GM18858 (cell line): ENCODE results near the gene APEX1.
"Not testable (repeated sequence)": the region's sequence is repeated elsewhere in the genome, so short reads cannot be mapped to it uniquely, and the experiment has no call there.

Source experiments
- ATAC-seq: cut with Tn5 transposase; IDR thresholded peaks from one replicate; pipeline ENCODE4 v1.9.1; 2021; ENCODE audit not compliant: unreplicated experiment

The APEX1 gene

GRCh38 chr14:20435582-20436362, 19.3 kb upstream of the APEX1 start, which contains the start of gene KLHL33:
Gene KLHL33 (minus strand): TSS chr14:20436166. CDS start chr14:20435811, 355 bp downstream.
- ATAC-seq, result no peak

DNA sequence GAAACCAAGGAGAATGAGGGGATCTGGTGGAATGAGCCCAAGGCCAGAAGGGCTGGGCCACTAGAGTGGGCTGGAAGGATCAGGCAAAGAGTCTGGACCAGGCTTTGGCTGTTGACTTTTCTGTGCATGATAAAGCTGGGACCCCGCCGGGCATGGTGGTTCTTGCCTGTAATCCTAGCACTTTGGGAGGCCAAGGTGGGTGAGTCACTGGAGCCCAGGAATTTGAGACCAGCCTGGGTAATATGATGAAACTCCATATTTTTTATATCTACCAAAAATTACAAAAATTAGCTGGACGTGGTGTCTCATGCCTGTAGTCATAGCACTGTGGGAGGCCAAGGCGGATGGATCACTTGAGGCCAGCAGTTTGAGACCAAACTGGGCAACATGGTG, 18.7 kb upstream of the APEX1 start:
- ATAC-seq, result no peak

DNA sequence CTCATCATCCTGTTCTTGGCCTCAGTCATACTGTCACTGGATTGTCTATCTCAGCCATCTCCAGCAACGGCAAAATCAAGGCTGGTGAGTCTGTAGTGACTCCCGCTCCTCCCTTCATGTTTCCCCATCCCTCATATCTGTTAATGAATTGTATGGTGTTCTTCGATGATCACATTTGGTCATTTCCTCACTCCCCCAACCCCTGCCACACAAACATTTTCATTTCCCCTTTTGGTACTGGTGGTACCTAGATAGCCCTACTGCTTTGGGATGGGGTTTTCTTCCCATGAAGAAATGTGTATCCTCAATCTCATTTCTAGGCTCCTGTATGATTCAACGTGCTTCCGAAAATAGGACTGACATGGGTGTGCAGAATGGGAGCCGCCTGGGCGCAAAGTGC, 16.4 kb upstream of the APEX1 start:
- ATAC-seq, result no peak

GRCh38 chr14:20440465-20440864, 14.6 kb upstream of the APEX1 start:
- no peak for ATAC-seq

- peak; percentile 86 for ATAC-seq
Measured at GRCh38 chr14:20440882-20441281, 14.1 kb upstream of the APEX1 start.

GRCh38 chr14:20441461-20441860, 13.6 kb upstream of the APEX1 start:
- ATAC-seq, result no peak

DNA sequence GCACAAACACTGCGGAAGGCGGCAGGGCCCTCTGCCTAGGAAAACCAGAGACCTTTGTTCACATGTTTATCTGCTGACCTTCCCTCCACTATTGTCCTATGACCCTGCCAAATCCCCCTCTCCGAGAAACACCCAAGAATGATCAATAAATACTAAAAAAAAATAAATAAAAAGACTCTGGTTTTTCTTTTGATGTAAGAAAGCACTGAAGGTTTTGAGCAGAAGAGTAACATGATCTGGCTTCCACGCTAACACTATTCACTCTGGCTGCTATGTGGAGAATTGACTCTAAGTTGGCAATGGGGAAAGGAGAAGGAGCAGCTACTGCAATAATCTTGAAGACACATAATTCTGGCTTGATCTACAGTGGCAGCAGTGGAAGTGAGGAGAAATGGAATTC, 11.4 kb upstream of the APEX1 start:
- not testable (repeated sequence) for ATAC-seq

DNA sequence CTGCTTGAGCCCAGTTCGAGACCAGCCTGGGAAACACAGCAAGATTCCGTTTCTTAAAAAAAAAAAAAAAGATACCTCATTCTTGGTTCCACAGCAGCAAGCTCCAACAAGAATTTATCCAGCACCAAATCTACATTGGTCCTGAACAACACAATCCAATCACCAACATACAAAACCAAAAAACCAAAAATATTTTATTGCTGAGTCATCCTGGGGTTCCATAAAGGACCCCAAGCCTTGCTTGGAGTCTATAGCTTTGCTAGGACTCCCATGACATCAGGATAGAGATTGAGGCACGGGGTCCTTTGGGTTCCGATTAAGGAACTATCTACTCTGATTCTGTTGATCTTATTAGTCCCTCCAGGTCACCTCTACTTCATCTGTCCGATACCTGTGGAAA, 8.1 kb upstream of the APEX1 start:
- ATAC-seq, result no peak

DNA sequence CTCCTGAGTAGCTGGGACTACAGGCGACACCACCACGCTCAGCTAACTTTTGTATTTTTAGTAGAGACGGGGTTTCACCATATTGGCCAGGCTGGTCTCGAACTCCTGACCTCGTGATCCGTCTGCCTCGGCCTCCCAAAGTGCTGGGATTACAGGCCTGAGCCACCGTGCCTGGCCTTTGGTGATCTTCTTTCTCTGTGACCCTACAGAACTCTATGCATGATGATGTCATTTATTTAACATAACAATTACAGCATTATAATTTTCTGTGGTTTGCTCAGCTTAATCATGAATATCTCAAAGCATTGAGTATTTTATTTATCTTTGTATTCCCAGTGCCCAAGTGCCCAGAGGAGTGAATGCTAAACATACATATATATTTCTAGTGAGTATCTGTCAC, 2.2 kb upstream of the APEX1 start:
- not testable (repeated sequence) for ATAC-seq

- ATAC-seq, result peak; percentile 26
Measured at GRCh38 chr14:20455355-20456300, 602 bp downstream of the APEX1 start.

GRCh38 chr14:20456971-20457370, 1.9 kb downstream of the APEX1 start:
- no peak for ATAC-seq

DNA sequence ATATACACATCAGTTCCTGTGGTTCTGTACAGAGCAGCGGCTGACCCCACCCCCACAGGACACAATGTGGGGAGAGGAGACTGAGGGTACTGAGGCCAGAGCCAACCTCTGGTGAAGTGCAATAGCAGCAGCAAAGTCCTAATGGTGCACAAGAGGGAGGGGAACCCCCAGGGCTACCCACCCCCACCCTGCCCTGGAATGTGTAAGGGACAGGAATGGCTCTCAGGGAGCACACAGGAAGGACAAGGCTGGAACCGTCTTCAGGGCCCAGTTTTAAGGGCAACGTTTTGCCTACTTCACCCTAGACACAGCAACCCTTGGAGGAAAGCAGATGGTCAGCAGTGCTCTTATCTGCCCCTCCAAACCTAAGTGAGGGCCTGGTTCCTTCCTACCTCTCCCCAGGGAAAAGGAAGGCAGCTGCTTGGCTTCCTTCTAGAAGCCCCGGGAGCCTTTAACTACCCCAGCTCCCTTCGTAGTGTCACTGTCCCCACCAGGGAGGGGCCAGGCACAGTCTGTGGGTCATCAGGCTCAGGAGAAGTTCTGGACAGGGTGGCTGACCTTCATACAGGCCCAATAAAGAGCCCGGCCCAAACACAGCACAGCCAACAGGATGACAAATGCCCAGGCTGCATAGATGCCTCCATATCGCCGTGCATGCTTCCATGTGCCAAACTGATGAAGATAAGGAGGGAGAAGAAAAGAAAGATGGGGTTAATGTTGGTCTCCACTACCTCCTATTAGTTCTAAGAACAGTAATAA, 3.2 kb downstream of the APEX1 start:
- no peak for ATAC-seq

DNA sequence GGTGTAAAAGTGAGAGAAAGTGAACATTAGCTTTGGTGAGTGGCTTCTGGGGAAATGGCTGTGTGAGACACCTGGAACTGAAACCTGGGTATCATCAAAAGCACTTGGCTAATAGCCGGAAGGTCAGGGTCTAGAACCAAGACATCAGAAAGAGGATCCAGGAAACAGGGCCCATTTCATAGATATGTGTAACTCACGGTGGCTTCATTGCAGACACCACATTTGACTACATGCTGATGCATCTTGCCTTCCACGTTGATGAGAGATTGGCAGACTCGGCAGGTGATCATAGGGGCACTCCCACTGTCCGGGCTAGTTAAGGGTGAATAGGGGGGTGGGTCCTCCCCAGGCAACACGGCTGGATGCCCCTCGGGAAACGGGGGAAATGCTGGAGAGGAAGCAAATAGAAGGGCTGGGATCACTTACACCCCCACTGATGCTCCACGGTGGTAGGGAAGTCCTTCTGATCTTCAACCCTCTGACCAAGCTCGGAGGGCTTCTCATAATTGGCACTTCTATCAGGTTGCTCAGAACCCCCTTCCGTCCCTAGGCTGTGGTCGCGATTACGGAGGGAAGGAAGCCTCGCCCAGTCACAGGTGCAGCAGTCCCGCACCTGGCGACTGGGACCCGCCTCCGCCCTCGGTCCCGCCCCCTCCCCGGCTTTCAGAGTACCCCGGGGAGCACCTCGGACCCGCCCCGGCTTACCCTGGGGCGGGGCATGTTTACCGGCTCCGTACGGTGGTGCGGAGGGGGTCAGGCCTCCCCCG, 5.6 kb downstream of the APEX1 start:
- no peak for ATAC-seq

DNA sequence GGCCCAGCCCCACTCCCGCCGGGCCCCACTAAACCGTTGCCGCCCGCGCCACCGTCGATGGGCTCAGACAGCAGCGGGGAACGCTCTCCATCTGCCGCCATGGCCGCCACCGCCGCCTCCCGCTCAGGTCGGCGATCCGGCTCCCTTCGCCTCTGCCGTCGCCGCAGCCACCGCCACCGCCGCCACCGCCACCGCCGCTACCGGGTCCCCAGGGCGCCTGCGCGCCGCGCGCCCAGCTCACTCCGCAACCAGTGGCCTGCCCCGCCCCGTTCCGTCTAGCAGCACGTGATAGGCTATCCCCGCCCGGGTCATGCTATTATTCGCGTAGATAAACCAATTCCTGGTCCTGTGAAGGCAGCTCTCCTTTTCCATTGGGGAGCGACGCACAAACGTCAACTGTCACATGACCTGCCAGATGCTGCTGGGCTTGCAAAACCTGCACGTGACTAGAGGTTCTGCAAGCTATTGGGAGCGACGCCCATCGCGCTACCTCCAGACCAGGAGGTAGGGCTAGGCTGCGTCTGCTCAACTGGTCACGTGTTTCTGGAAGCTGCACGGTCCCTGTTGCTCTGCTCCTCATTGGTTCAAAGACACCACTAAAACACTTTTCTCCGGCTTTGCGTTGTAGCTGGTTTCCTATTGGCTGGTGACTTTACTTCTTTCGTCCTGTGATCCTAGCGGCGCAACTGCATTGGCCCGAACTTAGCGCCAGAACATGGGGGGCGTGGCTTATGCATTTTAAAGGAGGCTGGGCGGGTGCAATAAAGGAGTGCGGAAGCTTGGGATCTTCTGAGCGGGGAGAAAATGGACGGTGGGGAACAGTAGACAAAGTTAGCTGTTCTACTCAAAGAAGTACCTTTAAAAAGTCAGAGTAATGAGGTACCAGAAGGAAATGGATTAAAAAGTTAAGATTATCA, 6.5 kb downstream of the APEX1 start, which contains the start of gene PIP4P1:
Gene PIP4P1, minus strand, starts transcription at position 210 of the 917 bp plus-strand sequence. Its CDS starts 109 bp downstream, at position 101.
- ATAC-seq, result peak; percentile 93

GRCh38 chr14:20468764-20469241, 13.8 kb downstream of the APEX1 start:
- ATAC-seq, result no peak

DNA sequence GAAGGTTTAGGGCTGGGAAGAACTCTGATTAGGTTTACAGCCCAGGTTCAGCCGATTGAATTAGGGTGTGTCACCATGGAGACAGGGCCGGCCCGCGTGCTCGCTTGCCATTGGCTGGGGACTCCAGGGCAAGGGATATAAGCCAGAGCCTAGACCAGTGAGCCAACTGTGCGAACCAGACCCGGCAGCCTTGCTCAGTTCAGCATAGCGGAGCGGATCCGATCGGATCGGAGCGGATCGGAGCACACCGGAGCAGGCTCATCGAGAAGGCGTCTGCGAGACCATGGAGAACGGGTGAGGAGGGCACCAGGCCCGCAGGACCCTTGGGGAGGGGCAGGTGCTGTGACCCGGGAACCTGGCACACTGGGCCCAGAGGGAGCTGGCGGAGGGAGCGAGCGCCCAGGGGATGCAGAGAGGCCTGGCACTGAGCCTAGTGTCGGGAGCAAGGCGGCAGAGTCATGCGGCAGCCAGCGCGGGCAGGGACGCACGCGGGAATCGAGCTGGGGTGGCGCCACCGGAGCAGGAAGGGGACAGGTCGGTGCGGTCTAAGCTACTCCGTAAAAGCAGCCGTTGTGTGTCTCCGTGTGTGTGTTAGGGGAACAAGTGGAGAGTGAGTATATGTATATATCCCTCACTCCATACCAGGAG, 14.3 kb downstream of the APEX1 start, which contains the start of gene PNP:
Gene PNP, plus strand, starts transcription at position 165 of the 648 bp plus-strand sequence. Its CDS starts 119 bp downstream, at position 284.
- peak; percentile 96 for ATAC-seq

DNA sequence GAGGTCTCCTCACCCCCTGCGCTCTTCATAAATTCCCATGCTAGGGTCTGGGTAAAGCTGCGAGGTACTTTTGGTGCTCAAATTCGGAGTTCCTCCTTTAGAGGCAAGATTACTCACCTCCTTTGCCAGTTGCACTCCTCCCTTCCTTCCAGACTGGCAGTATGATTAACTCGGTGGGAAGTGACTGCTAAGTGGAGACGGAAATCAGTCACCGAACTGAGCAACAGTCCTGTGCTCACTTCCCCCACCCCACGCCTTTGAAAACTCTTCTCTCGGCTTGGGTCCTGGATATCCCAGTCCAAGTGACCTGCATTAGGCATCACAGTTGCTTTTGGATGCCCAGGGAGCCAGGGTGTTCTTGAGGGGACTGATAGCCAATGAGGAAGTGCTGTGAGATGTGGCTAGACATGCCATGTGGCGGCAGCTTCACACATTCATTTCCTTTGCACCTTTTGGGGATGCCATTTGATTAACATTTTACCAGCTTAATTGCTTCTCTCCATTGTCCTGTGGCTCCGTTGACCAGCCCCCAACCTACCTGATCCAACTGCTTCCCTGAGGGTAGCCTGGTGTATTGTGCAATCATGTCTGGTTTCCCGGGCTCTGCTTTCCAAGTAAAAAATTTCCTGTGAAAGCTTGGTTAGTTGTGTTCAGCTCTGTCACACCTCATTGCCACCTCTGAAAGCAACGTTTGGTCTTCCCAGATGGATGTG, 15.0 kb downstream of the APEX1 start:
- ATAC-seq, result peak; percentile 26

DNA sequence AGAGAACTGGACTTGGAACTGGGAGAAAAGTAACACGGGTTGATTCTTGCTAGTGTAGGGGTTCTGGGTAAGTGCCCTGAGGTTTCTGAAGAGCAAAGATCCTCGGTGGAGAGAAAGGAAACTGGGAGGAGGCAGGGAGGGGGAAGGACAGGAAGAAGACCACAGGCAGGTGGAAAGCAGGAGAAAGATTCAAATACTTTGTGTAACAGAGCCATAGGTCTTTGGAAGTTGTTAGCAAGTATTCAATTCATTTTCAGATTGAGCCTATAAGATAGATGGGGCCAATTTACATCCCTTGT, 15.5 kb downstream of the APEX1 start:
- ATAC-seq, result no peak
